Natural killer cell treated with Interleukin-12 subunit alpha and Interleukin-12 subunit beta and Interleukin-15 and Interleukin-18, amount 100 ng/mL, for 72 hours (primary cell): ENCODE measurements around the gene KRTAP2-2. TPM values are rescaled to one million over a fixed set of nuclear protein-coding genes. Genes with fewer than 3 reads are reported as not detected.
"Not testable (repeated sequence)": the region's sequence is repeated elsewhere in the genome, so short reads cannot be mapped to it uniquely, and the experiment has no call there.

Experiments used
- ATAC-seq, 2 donors: fragments of 150-1000 bp; cut with Tn5 transposase in 1 of 2; sonication (Bioruptor Pico), chemical (Tn5 transposase) in 1 of 2; 2 replicates each; pipeline ENCODE4 v1.10.0; 2021
- DNase-seq: peaks from one replicate; pipeline ENCODE4 v3.0.0; 2022; ENCODE audit warnings: low spot score
- H3K27ac Mint-ChIP-seq, 2 donors: 1 replicate in 1 of 2; 2 replicates in 1 of 2; pipeline ENCODE4 v1.8.0; 2022; ENCODE audit warnings: mixed read lengths in 2 of 2, mild to moderate bottlenecking in 1 of 2, moderate library complexity in 1 of 2
- H3K27me3 Mint-ChIP-seq, 2 donors: 1 replicate in 1 of 2; 2 replicates in 1 of 2; pipeline ENCODE4 v1.8.0; 2022; ENCODE audit warnings: mixed read lengths in 2 of 2
- H3K36me3 Mint-ChIP-seq: one replicate; pipeline ENCODE4 v1.8.0; 2022; ENCODE audit warnings: mixed read lengths
- H3K4me1 Mint-ChIP-seq, 2 donors: 1 replicate in 1 of 2; 2 replicates in 1 of 2; pipeline ENCODE4 v1.8.0; 2022; ENCODE audit warnings: low read depth in 2 of 2, mixed read lengths in 2 of 2, mild to moderate bottlenecking in 1 of 2
- H3K4me3 Mint-ChIP-seq: one replicate; pipeline ENCODE4 v1.8.0; 2022; ENCODE audit warnings: mixed read lengths
- H3K9me3 Mint-ChIP-seq: 2 replicates; pipeline ENCODE4 v1.8.0; 2022; ENCODE audit warnings: mixed read lengths
- total RNA-seq, 2 donors: library from RNA; stranded (reverse); gene quantifications; one replicate each; pipeline ENCODE4 v1.2.3, GENCODE V29; 2022

Gene KRTAP2-2
- total RNA-seq, 2 donors from 2014 or later: not detected

DNA sequence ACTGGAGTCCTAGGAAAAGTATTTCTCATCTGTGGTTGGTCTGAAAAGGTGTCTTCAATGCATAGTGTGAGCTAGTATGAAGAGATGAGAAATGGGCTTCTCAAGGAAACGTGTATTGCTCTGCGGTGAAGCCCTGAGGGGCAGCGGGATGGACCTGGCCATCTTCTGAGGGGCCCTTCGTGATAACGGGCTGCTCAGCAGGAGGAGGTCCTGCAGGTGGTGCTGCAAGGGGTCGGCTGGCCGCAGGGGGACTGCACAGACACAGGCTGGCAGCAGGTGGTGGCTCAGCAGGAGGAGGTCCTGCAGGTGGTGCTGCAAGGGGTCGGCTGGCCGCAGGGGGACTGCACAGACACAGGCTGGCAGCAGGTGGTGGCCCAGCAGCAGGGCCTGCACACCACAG lies 474 bp downstream of the KRTAP2-2 start:
- peaks cover 27 to 52% of the 10 kb centered on the region in 2 donors for H3K27me3 Mint-ChIP-seq
- H3K27ac Mint-ChIP-seq, DNase-seq, H3K36me3 Mint-ChIP-seq, H3K9me3 Mint-ChIP-seq, H3K4me1 Mint-ChIP-seq, H3K4me3 Mint-ChIP-seq: not testable (repeated sequence)
- peak in 1 of 2 donors; percentile 36 for ATAC-seq

DNA sequence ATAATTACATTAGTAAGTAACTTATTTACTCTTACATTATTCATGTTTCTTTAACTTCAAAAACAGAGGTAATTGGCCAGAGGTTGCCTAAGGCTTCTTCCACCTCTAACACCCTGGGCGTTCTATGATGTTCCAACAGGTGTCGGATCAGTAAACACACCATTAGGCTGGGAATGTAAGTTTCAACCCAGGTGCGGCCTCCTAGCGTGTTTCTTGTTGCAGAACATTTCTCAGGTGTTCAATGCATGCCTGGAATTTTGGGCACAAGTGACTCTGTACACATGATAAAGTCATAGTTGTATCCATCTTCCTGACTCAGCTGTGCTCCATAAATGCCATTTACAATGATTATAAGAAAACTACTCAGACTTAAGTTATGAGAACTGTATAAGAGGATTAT lies 1.0 kb downstream of the KRTAP2-2 start:
- H3K36me3 Mint-ChIP-seq: peaks cover 4% of the 10 kb centered on the region
- no peaks in the 10 kb centered on the region for H3K9me3 Mint-ChIP-seq
- ATAC-seq: no peak

DNA sequence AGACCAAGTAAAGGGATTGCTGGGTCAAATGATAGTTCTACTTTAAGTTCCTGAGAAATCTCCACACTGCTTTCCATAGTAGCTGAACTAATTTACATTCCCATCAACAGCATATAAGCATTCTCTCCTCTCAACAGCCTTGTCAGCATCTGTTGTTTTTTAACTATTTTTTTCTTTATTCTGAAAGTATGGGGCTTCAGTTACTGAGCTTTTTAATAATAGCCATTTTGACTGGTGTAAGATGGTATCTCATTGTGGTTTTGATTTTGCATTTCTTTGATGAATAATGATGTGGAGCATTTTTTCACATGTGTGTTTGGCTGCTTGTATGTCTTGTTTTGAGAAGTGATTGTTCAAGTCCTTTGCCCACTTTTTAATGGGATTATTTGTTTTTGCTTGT lies 2.5 kb downstream of the KRTAP2-2 start:
- H3K4me1 Mint-ChIP-seq: peaks cover 4 to 5% of the 10 kb centered on the region in 2 donors
- no peak for ATAC-seq

More for the DNA sequence above, 1.0 kb downstream of the KRTAP2-2 start:
- DNase-seq: no peak
- Mint-ChIP-seq H3K4me1 (peaks cover 2% of the 10 kb centered on the region in 2 donors), H3K27me3 (peaks cover 24 to 47% of the 10 kb centered on the region in 2 donors), H3K27ac (no peak overlapping the region), H3K4me3 (no peak overlapping the region)

DNA sequence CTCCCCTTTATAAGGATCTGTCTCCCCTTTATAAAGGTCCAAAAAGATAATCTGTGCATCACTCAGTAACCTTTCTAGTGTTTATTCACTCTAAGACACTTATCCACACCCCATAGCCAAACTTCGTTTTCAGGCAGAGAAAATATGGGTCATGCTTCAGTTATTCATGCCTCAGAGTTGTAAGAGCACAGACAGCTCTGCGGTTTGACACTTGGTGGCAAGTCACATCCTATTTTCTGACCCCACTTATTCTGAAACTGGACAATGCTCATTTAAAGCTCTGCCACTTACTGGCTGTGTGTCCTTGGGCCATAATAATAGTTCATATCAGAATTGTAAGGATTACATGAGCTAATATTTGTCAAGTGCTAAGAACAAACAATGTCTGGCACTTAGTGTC lies 5.9 kb downstream of the KRTAP2-2 start:
- Mint-ChIP-seq H3K27me3 (peaks cover 21 to 40% of the 10 kb centered on the region in 2 donors), H3K27ac (no peak overlapping the region), H3K4me1 (peaks cover 4 to 7% of the 10 kb centered on the region in 2 donors), H3K9me3 (no peaks in the 10 kb centered on the region), H3K36me3 (no peaks in the 10 kb centered on the region), H3K4me3 (no peak overlapping the region)
- no peak for DNase-seq
- no peak for ATAC-seq

More for the DNA sequence above, 2.5 kb downstream of the KRTAP2-2 start:
- Mint-ChIP-seq H3K4me3 (no peak overlapping the region), H3K36me3 (peaks cover 2% of the 10 kb centered on the region), H3K9me3 (no peaks in the 10 kb centered on the region), H3K27ac (no peak overlapping the region), H3K27me3 (peaks cover 19 to 43% of the 10 kb centered on the region in 2 donors)
- DNase-seq: no peak

DNA sequence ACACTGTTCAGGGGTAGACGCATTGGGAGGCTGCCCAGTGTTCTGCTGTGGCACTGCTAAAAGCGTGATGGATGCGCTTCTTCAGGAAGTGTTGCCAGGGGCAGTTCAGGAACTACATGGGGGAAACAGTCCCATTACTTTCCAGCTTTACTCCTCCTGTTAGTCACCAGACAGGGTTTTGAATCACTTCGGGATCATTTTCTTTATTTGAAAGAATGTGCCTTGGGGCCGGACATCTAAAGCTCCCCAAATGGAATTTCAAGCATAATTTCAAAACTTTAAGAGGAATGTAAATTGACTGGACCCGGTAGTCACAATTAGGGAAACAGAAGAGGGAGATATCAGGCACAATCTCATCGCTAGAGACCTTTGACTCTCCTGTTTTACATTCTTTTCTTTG lies 6.6 kb downstream of the KRTAP2-2 start:
- ATAC-seq: no peak
- peaks cover 3% of the 10 kb centered on the region for H3K36me3 Mint-ChIP-seq
- H3K27ac Mint-ChIP-seq: no peak overlapping the region
- H3K4me3 Mint-ChIP-seq: no peak overlapping the region
- H3K4me1 Mint-ChIP-seq: peaks cover 4 to 9% of the 10 kb centered on the region in 2 donors
- H3K27me3 Mint-ChIP-seq: peaks cover 24 to 33% of the 10 kb centered on the region in 2 donors
- no peak for DNase-seq
- H3K9me3 Mint-ChIP-seq: peaks cover 2% of the 10 kb centered on the region

DNA sequence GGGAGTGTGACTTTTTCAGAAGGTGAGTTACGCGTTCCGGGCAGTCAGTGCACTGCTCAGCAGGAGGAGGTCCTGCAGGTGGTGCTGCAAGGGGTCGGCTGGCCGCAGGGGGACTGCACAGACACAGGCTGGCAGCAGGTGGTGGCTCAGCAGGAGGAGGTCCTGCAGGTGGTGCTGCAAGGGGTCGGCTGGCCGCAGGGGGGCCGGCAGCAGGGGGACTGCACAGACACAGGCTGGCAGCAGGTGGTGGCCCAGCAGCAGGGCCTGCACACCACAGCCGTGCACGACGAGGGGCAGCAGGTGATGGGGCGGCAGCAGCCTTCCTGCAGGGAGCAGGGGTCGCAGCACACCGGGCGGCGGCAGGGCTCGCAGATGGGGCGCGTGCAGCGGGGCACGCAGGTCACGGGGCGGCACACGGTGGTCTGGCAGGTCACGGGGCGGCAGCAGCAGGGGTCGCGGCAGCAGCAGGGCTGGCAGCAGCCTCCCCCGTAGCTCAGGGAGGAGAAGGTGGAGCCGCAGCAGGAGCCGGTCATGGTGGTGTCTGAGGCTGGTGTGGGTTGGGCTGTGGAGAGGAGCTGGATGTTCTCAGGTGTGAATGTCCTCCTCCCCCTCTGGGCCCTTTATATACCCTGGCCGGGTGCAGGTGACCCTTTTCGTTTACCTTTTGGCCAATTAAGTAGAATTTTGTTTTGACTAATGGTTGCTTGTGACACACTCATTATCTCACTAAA lies 8.1 kb downstream of the KRTAP2-2 start, which contains the start of gene KRTAP2-1:
Gene KRTAP2-1, minus strand, starts transcription at position 582 of the 731 bp plus-strand sequence. Its CDS starts 49 bp downstream, at position 533.
- H3K36me3 Mint-ChIP-seq, H3K4me3 Mint-ChIP-seq, H3K9me3 Mint-ChIP-seq, H3K4me1 Mint-ChIP-seq, H3K27ac Mint-ChIP-seq, DNase-seq: not testable (repeated sequence)
- peak; percentile 24 to 52 for ATAC-seq
- H3K27me3 Mint-ChIP-seq: peaks cover 26% of the 10 kb centered on the region in 2 donors

DNA sequence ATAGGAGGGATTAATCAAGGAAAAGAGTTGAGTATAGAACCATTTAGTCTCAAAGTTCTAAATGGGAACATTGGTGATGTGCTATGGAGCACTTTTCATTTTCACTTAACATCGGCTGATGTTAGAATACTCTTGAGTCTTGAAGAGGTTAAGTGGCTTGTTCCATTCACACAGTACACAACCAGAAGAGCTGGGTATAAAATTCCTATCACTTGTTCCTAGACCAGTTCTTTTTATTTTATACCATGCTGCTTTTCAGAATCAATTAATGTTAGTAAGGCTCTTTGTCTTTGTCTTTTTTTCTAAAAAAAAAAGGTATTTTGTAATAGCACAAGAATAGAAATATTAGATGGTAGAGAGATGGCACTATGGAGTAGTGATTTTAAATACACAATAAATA lies 12.1 kb downstream of the KRTAP2-2 start:
- H3K4me3 Mint-ChIP-seq: no peak overlapping the region
- no peak overlapping the region for H3K27ac Mint-ChIP-seq
- DNase-seq (no peak), ATAC-seq (no peak)
- H3K4me1 Mint-ChIP-seq: peaks cover 0 to 4% of the 10 kb centered on the region in 2 donors
- H3K27me3 Mint-ChIP-seq: peaks cover 25 to 40% of the 10 kb centered on the region in 2 donors
- H3K9me3 Mint-ChIP-seq: peaks cover 3% of the 10 kb centered on the region
- H3K36me3 Mint-ChIP-seq: peaks cover 5% of the 10 kb centered on the region

DNA sequence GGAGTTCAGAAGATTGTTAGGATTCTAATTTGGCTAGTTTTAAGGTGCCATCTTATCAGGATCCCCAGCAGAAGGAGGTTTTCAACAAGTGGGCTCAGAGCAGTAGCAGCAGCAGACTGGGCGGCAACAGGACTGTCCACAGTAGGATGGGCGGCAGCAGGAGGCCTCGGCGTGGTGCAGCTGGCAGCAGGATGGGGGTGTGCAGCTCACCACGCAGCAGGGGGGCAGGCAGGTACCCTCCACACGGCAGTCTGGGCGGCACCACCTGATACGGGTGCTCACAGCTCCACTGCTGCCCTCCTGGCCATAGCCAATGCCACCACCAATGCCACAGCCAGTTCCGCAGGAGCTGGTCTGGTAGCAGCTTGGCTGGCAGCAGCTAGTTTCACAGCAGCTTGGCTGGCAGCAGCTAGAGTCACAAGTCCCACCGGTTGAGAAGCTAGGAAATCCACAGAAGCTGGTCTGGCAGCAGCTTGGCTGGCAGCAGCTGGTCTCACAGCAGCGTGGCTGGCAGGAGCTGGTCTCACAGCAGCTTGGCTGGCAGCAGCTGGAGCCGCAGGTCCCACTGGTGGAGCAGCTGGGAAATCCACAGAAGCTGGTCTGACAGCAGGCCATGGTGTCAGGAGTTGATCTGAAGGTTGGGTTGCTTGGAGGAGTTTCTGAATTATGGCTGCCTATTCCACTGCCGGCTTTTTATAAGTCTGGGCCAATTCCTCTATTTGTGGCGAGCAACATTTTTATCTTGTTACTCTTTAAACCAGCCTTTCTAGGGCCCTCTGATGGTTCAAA lies 14.1 kb downstream of the KRTAP2-2 start, which contains the start of gene KRTAP1-1:
Gene KRTAP1-1, minus strand, starts transcription at position 668 of the 789 bp plus-strand sequence. Its CDS starts 53 bp downstream, at position 615.
- H3K27ac Mint-ChIP-seq, ATAC-seq, H3K4me1 Mint-ChIP-seq, DNase-seq, H3K36me3 Mint-ChIP-seq, H3K9me3 Mint-ChIP-seq, H3K4me3 Mint-ChIP-seq: not testable (repeated sequence)
- peaks cover 30 to 41% of the 10 kb centered on the region in 2 donors for H3K27me3 Mint-ChIP-seq

DNA sequence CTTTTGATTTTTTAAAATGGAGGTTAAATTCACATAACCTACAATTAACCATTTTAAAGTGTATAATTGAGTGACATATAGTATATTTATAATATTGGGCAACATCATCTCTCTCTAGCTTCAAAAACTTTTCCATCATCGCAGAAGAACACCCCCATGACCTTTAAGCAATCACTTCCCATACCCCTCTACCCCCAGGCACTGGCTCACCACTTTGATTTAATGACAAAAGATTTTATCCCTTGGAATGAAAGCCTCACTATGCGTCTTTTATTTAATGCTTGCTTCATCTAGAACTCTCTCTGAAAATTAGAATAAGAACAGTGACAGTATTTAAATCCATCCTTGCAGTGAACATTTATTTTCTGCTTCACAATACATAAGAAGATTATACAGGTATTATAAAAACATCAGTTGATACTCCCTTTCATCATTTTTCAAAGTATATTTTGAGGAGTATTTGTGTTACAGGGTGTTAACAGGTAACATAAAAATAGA lies 17.1 kb downstream of the KRTAP2-2 start:
- H3K9me3 Mint-ChIP-seq: no peaks in the 10 kb centered on the region
- H3K4me1 Mint-ChIP-seq: no peaks in the 10 kb centered on the region
- peaks cover 37 to 53% of the 10 kb centered on the region in 2 donors for H3K27me3 Mint-ChIP-seq
- ATAC-seq: no peak
- no peak overlapping the region for H3K4me3 Mint-ChIP-seq
- H3K36me3 Mint-ChIP-seq: no peaks in the 10 kb centered on the region
- no peak overlapping the region for H3K27ac Mint-ChIP-seq
- DNase-seq: no peak

DNA sequence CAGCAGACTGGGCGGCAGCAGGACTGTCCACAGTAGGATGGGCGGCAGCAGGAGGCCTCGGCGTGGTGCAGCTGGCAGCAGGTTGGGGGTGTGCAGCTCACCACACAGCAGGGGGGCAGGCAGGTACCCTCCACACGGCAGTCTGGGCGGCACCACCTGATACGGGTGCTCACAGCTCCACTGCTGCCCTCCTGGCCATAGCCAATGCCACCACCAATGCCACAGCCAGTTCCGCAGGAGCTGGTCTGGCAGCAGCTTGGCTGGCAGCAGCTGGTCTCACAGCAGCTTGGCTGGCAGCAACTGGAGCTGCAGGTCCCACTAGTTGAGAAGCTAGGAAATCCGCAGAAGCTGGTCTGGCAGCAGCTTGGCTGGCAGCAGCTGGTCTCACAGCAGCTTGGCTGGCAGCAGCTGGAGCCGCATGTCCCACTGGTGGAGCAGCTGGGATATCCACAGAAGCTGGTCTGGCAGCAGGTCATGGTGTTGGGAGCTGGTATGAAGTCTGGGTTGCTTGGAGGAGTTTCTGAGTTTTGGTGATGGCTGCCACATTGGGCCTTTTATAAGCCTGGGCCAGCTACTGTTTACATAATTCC lies 20.6 kb downstream of the KRTAP2-2 start, which contains the start of gene KRTAP1-3:
Gene KRTAP1-3, minus strand, starts transcription at position 529 of the 590 bp plus-strand sequence. Its CDS starts 53 bp downstream, at position 476.
- H3K4me1 Mint-ChIP-seq, H3K9me3 Mint-ChIP-seq, H3K36me3 Mint-ChIP-seq, H3K4me3 Mint-ChIP-seq, DNase-seq, H3K27ac Mint-ChIP-seq: not testable (repeated sequence)
- peaks cover 33 to 52% of the 10 kb centered on the region in 2 donors for H3K27me3 Mint-ChIP-seq
- peak; percentile 28 to 31 for ATAC-seq

DNA sequence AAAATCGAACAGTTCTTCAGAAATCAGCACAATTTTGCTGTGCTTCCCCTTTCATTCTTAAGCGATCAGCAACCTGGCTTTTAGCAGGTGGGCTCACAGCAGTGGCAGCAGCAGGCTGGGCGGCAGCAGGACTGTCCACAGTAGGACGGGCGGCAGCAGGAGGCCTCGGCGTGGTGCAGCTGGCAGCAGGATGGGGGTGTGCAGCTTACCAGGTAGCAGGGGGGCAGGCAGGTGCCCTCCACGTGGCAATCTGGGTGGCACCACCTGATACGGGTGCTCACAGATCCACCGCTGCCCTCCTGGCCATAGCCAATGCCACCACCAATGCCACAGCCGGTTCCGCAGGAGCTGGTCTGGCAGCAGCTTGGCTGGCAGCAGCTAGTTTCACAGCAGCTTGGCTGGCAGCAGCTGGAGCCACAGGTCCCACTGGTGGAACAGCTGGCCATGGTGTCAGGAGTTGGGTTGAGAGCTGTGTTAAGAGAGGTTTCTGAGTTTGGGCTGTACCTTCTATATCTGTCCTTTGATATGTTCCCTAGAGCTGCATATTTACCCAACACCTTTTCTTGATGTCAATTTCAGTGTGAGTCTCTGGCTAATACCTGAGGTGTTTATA lies 25.3 kb downstream of the KRTAP2-2 start, which contains the start of gene KRTAP1-4:
Gene KRTAP1-4, minus strand, starts transcription at position 563 of the 613 bp plus-strand sequence. Its CDS starts 117 bp downstream, at position 446.
- no peaks in the 10 kb centered on the region for H3K4me1 Mint-ChIP-seq
- no peak within 1 kb of the TSS for H3K4me3 Mint-ChIP-seq
- H3K36me3 Mint-ChIP-seq: no peaks in the 10 kb centered on the region
- DNase-seq: no peak
- no peak for ATAC-seq
- H3K27me3 Mint-ChIP-seq: peaks cover 23 to 61% of the 10 kb centered on the region in 2 donors
- no peak within 1 kb of the TSS for H3K27ac Mint-ChIP-seq
- H3K9me3 Mint-ChIP-seq: no peaks in the 10 kb centered on the region

DNA sequence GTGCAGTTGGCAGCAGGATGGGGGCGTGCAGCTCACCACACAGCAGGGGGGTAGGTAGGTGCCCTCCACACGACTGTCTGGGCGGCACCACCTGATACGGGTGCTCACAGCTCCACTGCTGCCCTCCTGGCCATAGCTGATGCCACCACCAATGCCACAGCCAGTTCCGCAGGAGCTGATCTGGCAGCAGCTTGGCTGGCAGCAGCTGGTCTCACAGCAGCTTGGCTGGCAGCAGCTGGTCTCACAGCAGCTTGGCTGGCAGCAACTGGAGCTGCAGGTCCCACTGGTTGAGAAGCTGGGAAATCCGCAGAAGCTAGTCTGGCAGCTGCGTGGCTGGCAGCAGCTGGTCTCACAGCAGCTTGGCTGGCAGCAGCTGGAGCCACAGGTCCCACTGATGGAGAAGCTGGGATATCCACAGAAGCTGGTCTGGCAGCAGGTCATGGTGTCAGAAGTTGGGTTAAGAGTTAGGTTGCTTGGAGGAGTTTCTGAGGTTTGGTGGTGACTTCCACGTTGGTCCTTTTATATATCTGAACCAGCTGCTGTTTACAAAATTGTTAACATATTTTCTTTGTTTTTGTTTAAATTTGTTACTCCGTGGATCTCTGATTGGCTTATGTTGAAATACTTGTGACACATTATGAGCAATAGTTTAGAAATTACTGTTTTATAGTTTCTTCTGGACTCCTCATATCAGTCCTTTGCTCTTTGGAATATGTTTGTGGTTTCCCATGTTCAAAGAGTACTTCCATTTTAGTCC lies 28.1 kb downstream of the KRTAP2-2 start, which contains the start of gene KRTAP1-5:
Gene KRTAP1-5, minus strand, starts transcription at position 494 of the 757 bp plus-strand sequence. Its CDS starts 53 bp downstream, at position 441.
- H3K4me1 Mint-ChIP-seq: no peaks in the 10 kb centered on the region
- H3K27ac Mint-ChIP-seq: no peak within 1 kb of the TSS
- ATAC-seq: no peak
- peaks cover 21 to 57% of the 10 kb centered on the region in 2 donors for H3K27me3 Mint-ChIP-seq
- H3K36me3 Mint-ChIP-seq: no peaks in the 10 kb centered on the region
- no peaks in the 10 kb centered on the region for H3K9me3 Mint-ChIP-seq
- DNase-seq: no peak
- H3K4me3 Mint-ChIP-seq: no peak within 1 kb of the TSS
